Motor neuron (in vitro differentiated cells): ENCODE data around the gene CFAP97D1. TPM values are rescaled to one million over a fixed set of nuclear protein-coding genes. Genes with fewer than 3 reads are reported as not detected.

Source experiments
- total RNA-seq, 8 experiments: library from RNA; unstranded; fragments of 300-600 nt; gene quantifications; 2 replicates each; pipeline versions ENCODE4 v1.2.3 to v1.2.4, GENCODE V29; 2022

CFAP97D1 gene
- total RNA-seq, 8 experiments from 2014 or later, result 0.05 to 0.43 (median 0.14) TPM; not detected in 1

Other genes starting within 250 kb of the CFAP97D1 start
- 10 to 100 TPM in 3 of 8 experiments, 1 to 10 TPM in 5; 2.2 to 41.3 (median 6.3) TPM for gene ETV4, start 234.1 kb upstream of the CFAP97D1 start, total RNA-seq
- under 1 TPM in 7 of 8 experiments, not detected in 1; 0.05 to 0.56 (median 0.36) TPM for gene MEOX1, start 118.5 kb upstream of the CFAP97D1 start, total RNA-seq
- under 1 TPM in 5 of 8 experiments, not detected in 3; 0.08 to 0.24 (median 0.11) TPM for gene SOST, start 21.6 kb upstream of the CFAP97D1 start, total RNA-seq
- 10 to 100 TPM; 18.6 to 58.2 (median 25.3) TPM for gene DUSP3, start 1.5 kb upstream of the CFAP97D1 start, total RNA-seq
- 10 to 100 TPM in 5 of 8 experiments, 1 to 10 TPM in 3; 1.5 to 26.7 (median 19.3) TPM for gene MPP3, start 52.7 kb downstream of the CFAP97D1 start, total RNA-seq
- gene CD300LG, start 66.7 kb downstream of the CFAP97D1 start, total RNA-seq, result 1 to 10 TPM in 1 of 8 experiments, under 1 TPM in 5, not detected in 2; 0.11 to 1.3 (median 0.39) TPM
- 10 to 100 TPM in 5 of 8 experiments, 1 to 10 TPM in 2, under 1 TPM in 1; 0.25 to 26.9 (median 18.2) TPM for gene MPP2, start 127.1 kb downstream of the CFAP97D1 start, total RNA-seq
- gene PPY, start 162.0 kb downstream of the CFAP97D1 start, total RNA-seq, result 1 to 10 TPM in 2 of 8 experiments, under 1 TPM in 1, not detected in 5; 0.54 to 3.5 (median 1.7) TPM
- gene PYY, start 173.5 kb downstream of the CFAP97D1 start, total RNA-seq, result 1 to 10 TPM in 1 of 8 experiments, under 1 TPM in 2, not detected in 5; 0.27 to 2.8 (median 0.47) TPM
- gene NAGS, start 224.2 kb downstream of the CFAP97D1 start, total RNA-seq, result 1 to 10 TPM in 6 of 8 experiments, under 1 TPM in 2; 0.31 to 3.4 (median 1.4) TPM
- 10 to 100 TPM; 24.5 to 49.3 (median 34.4) TPM for gene TMEM101, start 234.5 kb downstream of the CFAP97D1 start, total RNA-seq